ENCODE measurements around the gene PPP1R9B.

PPP1R9B gene

GRCh38 chr17:50150354-50151040 lies at the start of gene PPP1R9B:
Gene PPP1R9B (minus strand): TSS chr17:50150677. CDS start chr17:50150513, 164 bp downstream.
- DNase-seq, result no peak

- peak; percentile 34 for DNase-seq
These were observed 49.5 kb upstream of the PPP1R9B start for GRCh38 chr17:50199803-50200456.

- DNase-seq, result no peak
These were observed 48.8 kb upstream of the PPP1R9B start for GRCh38 chr17:50199211-50199802.

GRCh38 chr17:50198026-50198669 lies 47.7 kb upstream of the PPP1R9B start:
- peak; percentile 74 for DNase-seq

- no peak for DNase-seq
These were observed 46.3 kb upstream of the PPP1R9B start for GRCh38 chr17:50196826-50197225.

- no peak for DNase-seq
These were observed 45.6 kb upstream of the PPP1R9B start for GRCh38 chr17:50196036-50196435.

- no peak for DNase-seq
These were observed 44.7 kb upstream of the PPP1R9B start for GRCh38 chr17:50194934-50195865.

- no peak for DNase-seq
These were observed 43.9 kb upstream of the PPP1R9B start for GRCh38 chr17:50194140-50194933.

- no peak for DNase-seq
These were observed 42.3 kb upstream of the PPP1R9B start for GRCh38 chr17:50192618-50193291.

GRCh38 chr17:50192144-50192617 lies 41.7 kb upstream of the PPP1R9B start:
- DNase-seq, result no peak

- DNase-seq, result no peak
These were observed 41.1 kb upstream of the PPP1R9B start for GRCh38 chr17:50191359-50192143.

- DNase-seq, result no peak
These were observed 40.3 kb upstream of the PPP1R9B start for GRCh38 chr17:50190603-50191358.

GRCh38 chr17:50190293-50190602 lies 39.8 kb upstream of the PPP1R9B start:
- no peak for DNase-seq

GRCh38 chr17:50189550-50190292 lies 39.2 kb upstream of the PPP1R9B start:
- DNase-seq, result no peak

- no peak for DNase-seq
These were observed 38.6 kb upstream of the PPP1R9B start for GRCh38 chr17:50188921-50189549.

GRCh38 chr17:50188531-50188920 lies 38.0 kb upstream of the PPP1R9B start:
- DNase-seq, result no peak

GRCh38 chr17:50187751-50188530 lies 37.5 kb upstream of the PPP1R9B start:
- DNase-seq, result no peak

GRCh38 chr17:50187394-50187725 lies 36.9 kb upstream of the PPP1R9B start:
- no peak for DNase-seq
